Panc1 (cell line): Measurements from ENCODE around the gene TNN. TPM values are rescaled to one million over a fixed set of nuclear protein-coding genes. Genes with fewer than 3 reads are reported as not detected.

Experiments used
- ATAC-seq: fragments of 200-7000 bp; cut with Tn5 transposase; 2 replicates; pipeline ENCODE4 v1.9.1; 2020; ENCODE audit warnings: mild to moderate bottlenecking, moderate library complexity
- BruUV-seq: library from RNA; stranded (reverse); fragments of 400-500 nt; replicated peaks from 2 replicates; lab custom pipeline; 2021; lab: Mats Ljungman, UMichigan
- CTCF ChIA-PET: fragments of 300-600 bp; sonication (Branson Sonifier 250); formaldehyde crosslinking; loops from one replicate; lab custom pipeline; 2022; ENCODE audit warnings: antibody characterized with exemption; lab: Charles Lee
- POLR2A ChIA-PET: fragments of 300-600 bp; sonication (Branson Sonifier 250); formaldehyde crosslinking; loops from one replicate; lab custom pipeline; 2022; ENCODE audit warnings: antibody characterized with exemption; lab: Charles Lee
- DNase-seq: peaks from one replicate; pipeline ENCODE4 v3.0.0-alpha.2; 2010; ENCODE audit warnings: low read depth, low spot score
- H3K27ac ChIP-seq: 2 replicates; pipeline ENCODE4 v1.5.1; 2011; ENCODE audit warnings: mild to moderate bottlenecking, low read length, inconsistent platforms
- H3K27me3 ChIP-seq: fragments of 200-500 bp; sonication (Bioruptor generic); 2 replicates; pipeline ENCODE4 v1.6.0; 2014; ENCODE audit warnings: low read length, inconsistent platforms; ENCODE audit not compliant: control insufficient read depth, insufficient read depth
- H3K36me3 ChIP-seq: fragments of 200-500 bp; sonication (Bioruptor generic); 2 replicates; pipeline ENCODE4 v1.5.1; 2014; ENCODE audit warnings: inconsistent platforms, mild to moderate bottlenecking, low read length, moderate library complexity; ENCODE audit not compliant: control insufficient read depth, insufficient read depth
- H3K4me1 ChIP-seq: 2 replicates; pipeline ENCODE4 v1.5.1; 2011; ENCODE audit warnings: inconsistent platforms, mild to moderate bottlenecking, low read length, moderate library complexity; ENCODE audit not compliant: control insufficient read depth, insufficient read depth
- H3K4me3 ChIP-seq, 2 experiments: 2 replicates each; pipeline ENCODE4 v1.5.1; 2011 to 2012; ENCODE audit warnings: low read depth in 2 of 2, low read length in 2 of 2, mild to moderate bottlenecking in 2 of 2, inconsistent platforms in 1 of 2, moderate library complexity in 1 of 2
- H3K9me3 ChIP-seq: fragments of 200-500 bp; sonication (Bioruptor generic); 2 replicates; pipeline ENCODE4 v1.5.1; 2014; ENCODE audit warnings: low read depth, mild to moderate bottlenecking, inconsistent platforms, low read length, moderate library complexity; ENCODE audit not compliant: control insufficient read depth, insufficient read depth
- POLR2AphosphoS5 ChIP-seq: IDR thresholded peaks from 2 replicates; pipeline ENCODE4 v1.6.1; 2012; ENCODE audit warnings: mild to moderate bottlenecking, low read depth, low read length, moderate library complexity
- SIN3A ChIP-seq: IDR thresholded peaks from 2 replicates; pipeline ENCODE4 v1.6.1; 2012; ENCODE audit warnings: low read depth, mild to moderate bottlenecking, low read length, moderate library complexity, borderline replicate concordance; ENCODE audit not compliant: insufficient read depth
- TCF7L2 ChIP-seq: IDR thresholded peaks from 2 replicates; pipeline ENCODE4 v1.6.1; 2011; ENCODE audit warnings: mild to moderate bottlenecking, low read depth, low read length, inconsistent platforms
- in situ Hi-C: cut with HindIII; loops from 2 replicates; pipeline ENCODE4 v1.10.0; 2016; ENCODE audit warnings: low sequenced_read_pairs, low pct_unique_long_range_greater_than_20kb
- intact Hi-C: fragments of 100-400 bp; cut with micrococcal nuclease; formaldehyde crosslinking; loops from one replicate; pipeline ENCODE4 v1.10.0; 2022; ENCODE audit not compliant: unreplicated experiment
- total RNA-seq: library from RNA; stranded (reverse); gene quantifications from one replicate; pipeline ENCODE4 v1.2.1, GENCODE V29; 2021; ENCODE audit not compliant: unreplicated experiment
- TF ChIP-seq, protein P1 (sequence below), 2 experiments: IDR thresholded peaks; 2 replicates each; pipeline ENCODE4 v1.6.1; 2011 to 2012; ENCODE audit warnings: low read depth in 2 of 2, control low read depth in 1 of 2, low read length in 1 of 2, mild to moderate bottlenecking in 1 of 2, moderate library complexity in 1 of 2; ENCODE audit not compliant: insufficient read depth in 1 of 2
- TF ChIP-seq, protein P2 (sequence below): fragments of 450-650 bp; IDR thresholded peaks from 2 replicates; pipeline ENCODE4 v1.5.1; 2017; ENCODE audit warnings: mild to moderate bottlenecking

Gene TNN
- total RNA-seq, 1 experiment from 2014 or later, result not detected

DNA sequence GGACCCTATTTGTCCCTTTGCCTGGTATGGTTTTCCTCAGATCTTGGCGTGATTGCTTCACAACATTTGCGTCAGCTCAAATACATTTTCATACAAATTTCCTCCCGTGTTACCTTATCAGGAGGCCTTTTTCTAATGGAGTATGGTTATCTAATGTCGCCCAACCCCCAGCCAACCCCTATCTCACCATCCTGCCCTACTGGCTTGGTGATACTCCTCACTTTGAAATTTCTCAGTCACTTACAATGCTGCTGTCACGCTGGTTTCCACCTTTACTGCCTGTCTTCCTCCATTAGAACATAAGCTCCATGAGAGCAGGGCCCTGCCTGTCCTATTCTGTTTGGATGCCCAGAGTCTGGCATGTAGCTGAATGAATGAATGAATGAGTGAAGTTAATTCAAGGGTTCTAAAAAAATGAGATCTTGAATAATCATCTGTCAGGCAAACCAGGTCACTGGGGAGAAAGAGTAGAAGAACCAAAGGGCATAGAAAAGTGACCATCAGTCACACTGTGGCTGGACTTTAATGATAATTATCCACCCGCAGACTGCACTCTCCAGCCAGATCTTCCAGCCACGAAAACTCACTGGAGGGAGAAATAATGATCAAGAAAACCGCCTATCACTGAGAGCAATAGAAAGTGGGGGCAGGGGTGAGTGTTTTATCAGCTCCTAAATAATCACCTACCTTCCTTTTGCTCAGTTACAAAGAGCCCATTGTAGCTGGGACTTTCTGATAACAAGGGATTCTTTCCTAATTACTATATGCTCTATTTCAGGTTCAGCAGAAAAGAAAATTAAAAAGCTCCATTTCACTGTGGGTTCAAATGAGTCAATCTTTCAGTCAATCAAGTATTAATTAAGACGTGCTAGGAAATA, 103.6 kb downstream of the TNN start:
- DNase-seq, result no peak
- no peaks in the 10 kb centered on the region for H3K36me3 ChIP-seq
- H3K4me3 ChIP-seq, result no peak overlapping the region
- TF ChIP-seq POLR2AphosphoS5, result no peak
- TF ChIP-seq, protein P1, sequence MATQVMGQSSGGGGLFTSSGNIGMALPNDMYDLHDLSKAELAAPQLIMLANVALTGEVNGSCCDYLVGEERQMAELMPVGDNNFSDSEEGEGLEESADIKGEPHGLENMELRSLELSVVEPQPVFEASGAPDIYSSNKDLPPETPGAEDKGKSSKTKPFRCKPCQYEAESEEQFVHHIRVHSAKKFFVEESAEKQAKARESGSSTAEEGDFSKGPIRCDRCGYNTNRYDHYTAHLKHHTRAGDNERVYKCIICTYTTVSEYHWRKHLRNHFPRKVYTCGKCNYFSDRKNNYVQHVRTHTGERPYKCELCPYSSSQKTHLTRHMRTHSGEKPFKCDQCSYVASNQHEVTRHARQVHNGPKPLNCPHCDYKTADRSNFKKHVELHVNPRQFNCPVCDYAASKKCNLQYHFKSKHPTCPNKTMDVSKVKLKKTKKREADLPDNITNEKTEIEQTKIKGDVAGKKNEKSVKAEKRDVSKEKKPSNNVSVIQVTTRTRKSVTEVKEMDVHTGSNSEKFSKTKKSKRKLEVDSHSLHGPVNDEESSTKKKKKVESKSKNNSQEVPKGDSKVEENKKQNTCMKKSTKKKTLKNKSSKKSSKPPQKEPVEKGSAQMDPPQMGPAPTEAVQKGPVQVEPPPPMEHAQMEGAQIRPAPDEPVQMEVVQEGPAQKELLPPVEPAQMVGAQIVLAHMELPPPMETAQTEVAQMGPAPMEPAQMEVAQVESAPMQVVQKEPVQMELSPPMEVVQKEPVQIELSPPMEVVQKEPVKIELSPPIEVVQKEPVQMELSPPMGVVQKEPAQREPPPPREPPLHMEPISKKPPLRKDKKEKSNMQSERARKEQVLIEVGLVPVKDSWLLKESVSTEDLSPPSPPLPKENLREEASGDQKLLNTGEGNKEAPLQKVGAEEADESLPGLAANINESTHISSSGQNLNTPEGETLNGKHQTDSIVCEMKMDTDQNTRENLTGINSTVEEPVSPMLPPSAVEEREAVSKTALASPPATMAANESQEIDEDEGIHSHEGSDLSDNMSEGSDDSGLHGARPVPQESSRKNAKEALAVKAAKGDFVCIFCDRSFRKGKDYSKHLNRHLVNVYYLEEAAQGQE (IDR thresholded peaks at IDR 0.05; ENCODE audit: insufficient read depth in 1 of 2, low read depth in 2 of 2, low read length in 1 of 2), result no peak
- TF ChIP-seq TCF7L2, result no peak
- no peak for TF ChIP-seq SIN3A
- TF ChIP-seq, protein P2, sequence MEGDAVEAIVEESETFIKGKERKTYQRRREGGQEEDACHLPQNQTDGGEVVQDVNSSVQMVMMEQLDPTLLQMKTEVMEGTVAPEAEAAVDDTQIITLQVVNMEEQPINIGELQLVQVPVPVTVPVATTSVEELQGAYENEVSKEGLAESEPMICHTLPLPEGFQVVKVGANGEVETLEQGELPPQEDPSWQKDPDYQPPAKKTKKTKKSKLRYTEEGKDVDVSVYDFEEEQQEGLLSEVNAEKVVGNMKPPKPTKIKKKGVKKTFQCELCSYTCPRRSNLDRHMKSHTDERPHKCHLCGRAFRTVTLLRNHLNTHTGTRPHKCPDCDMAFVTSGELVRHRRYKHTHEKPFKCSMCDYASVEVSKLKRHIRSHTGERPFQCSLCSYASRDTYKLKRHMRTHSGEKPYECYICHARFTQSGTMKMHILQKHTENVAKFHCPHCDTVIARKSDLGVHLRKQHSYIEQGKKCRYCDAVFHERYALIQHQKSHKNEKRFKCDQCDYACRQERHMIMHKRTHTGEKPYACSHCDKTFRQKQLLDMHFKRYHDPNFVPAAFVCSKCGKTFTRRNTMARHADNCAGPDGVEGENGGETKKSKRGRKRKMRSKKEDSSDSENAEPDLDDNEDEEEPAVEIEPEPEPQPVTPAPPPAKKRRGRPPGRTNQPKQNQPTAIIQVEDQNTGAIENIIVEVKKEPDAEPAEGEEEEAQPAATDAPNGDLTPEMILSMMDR, result no peak
- H3K4me1 ChIP-seq, result no peaks in the 10 kb centered on the region
- no peak for ATAC-seq
- no TSS peak for BruUV-seq
- in situ Hi-C loops, result no loop called here
- POLR2A ChIA-PET, result no interaction called here
- CTCF ChIA-PET, result no interaction called here
- no peak overlapping the region for H3K27ac ChIP-seq
- intact Hi-C loops, result no loop called here
- no peaks in the 10 kb centered on the region for H3K9me3 ChIP-seq
- H3K27me3 ChIP-seq, result no peaks in the 10 kb centered on the region; the same call in 1 of the 2 replicates

DNA sequence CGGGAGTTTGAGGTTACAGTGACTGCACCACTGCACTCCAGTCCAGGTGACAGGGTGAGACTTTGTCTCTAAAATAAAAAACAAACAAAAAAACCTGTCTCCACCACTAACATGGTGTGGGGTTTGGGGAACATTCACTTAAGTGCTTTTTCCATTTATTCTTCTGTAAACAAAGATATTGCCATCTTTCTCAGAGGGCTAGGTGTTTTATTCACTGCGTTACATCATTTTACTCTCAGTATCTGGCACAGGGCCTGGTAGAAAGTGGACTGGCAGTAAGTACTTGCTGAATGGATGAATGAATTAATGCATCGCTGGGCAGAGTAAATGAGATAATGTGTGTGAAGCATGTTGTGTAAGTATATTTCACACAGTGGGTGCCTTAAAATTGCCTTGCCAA, 104.9 kb downstream of the TNN start:
- no TSS peak for BruUV-seq
- Histone ChIP-seq H3K27ac (no peak overlapping the region), H3K27me3 (no peaks in the 10 kb centered on the region; the same call in 1 of the 2 replicates), H3K9me3 (no peaks in the 10 kb centered on the region), H3K36me3 (no peaks in the 10 kb centered on the region), H3K4me1 (no peaks in the 10 kb centered on the region), H3K4me3 (no peak overlapping the region)
- intact Hi-C loops, result no loop called here
- ATAC-seq (no peak), DNase-seq (no peak)
- TF ChIP-seq, protein P2, result no peak
- no peak for TF ChIP-seq SIN3A
- TF ChIP-seq, protein P1 (IDR thresholded peaks at IDR 0.05; ENCODE audit: insufficient read depth in 1 of 2, low read depth in 2 of 2, low read length in 1 of 2), result no peak
- TF ChIP-seq TCF7L2, result no peak
- no peak for TF ChIP-seq POLR2AphosphoS5
- in situ Hi-C loops, result no loop called here
- CTCF ChIA-PET, result no interaction called here
- POLR2A ChIA-PET, result no interaction called here
